Subcutaneous adipose tissue (tissue), 4 donors: ENCODE data around the gene PALD1. TPM values are rescaled to one million over a fixed set of nuclear protein-coding genes. Genes with fewer than 3 reads are reported as not detected.

ENCODE experiments used
- total RNA-seq, 4 donors: library from RNA; depleted of rRNA; stranded (reverse); fragments of >200 nt; gene quantifications; one replicate each; pipeline ENCODE4 v1.1.0, GENCODE V29; 2016
- TF ChIP-seq, protein P1 (sequence below): fragments of 450-650 bp; IDR thresholded peaks from one replicate; pipeline ENCODE4 v1.5.1; 2016; ENCODE audit warnings: low read depth, mild to moderate bottlenecking, control low read depth, antibody characterized with exemption, moderate library complexity

PALD1 gene
- total RNA-seq, 4 donors from 2014 or later = 1.0 to 4.5 (median 2.9) TPM

DNA sequence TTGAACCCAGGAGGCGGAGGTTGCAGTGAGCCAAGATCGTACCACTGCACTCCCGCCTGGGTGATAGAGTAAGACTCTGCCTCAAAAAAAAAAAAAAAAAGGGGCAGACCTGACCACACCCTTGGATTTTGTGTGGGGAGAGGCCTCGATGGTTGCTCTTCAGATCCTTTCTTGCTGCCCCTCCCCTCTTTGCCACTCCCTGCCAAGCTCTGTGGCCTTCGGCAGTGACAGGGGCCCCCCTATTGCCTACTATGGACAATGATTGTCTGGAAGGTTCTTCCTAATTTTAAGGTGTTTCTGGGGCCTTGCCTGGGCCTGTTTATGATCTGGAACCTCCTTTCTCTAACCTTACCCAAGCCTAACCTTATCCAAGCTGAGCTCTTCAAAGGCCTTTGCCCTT, 123.2 kb downstream of the PALD1 start:
- TF ChIP-seq, protein P1, sequence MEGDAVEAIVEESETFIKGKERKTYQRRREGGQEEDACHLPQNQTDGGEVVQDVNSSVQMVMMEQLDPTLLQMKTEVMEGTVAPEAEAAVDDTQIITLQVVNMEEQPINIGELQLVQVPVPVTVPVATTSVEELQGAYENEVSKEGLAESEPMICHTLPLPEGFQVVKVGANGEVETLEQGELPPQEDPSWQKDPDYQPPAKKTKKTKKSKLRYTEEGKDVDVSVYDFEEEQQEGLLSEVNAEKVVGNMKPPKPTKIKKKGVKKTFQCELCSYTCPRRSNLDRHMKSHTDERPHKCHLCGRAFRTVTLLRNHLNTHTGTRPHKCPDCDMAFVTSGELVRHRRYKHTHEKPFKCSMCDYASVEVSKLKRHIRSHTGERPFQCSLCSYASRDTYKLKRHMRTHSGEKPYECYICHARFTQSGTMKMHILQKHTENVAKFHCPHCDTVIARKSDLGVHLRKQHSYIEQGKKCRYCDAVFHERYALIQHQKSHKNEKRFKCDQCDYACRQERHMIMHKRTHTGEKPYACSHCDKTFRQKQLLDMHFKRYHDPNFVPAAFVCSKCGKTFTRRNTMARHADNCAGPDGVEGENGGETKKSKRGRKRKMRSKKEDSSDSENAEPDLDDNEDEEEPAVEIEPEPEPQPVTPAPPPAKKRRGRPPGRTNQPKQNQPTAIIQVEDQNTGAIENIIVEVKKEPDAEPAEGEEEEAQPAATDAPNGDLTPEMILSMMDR = no peak

DNA sequence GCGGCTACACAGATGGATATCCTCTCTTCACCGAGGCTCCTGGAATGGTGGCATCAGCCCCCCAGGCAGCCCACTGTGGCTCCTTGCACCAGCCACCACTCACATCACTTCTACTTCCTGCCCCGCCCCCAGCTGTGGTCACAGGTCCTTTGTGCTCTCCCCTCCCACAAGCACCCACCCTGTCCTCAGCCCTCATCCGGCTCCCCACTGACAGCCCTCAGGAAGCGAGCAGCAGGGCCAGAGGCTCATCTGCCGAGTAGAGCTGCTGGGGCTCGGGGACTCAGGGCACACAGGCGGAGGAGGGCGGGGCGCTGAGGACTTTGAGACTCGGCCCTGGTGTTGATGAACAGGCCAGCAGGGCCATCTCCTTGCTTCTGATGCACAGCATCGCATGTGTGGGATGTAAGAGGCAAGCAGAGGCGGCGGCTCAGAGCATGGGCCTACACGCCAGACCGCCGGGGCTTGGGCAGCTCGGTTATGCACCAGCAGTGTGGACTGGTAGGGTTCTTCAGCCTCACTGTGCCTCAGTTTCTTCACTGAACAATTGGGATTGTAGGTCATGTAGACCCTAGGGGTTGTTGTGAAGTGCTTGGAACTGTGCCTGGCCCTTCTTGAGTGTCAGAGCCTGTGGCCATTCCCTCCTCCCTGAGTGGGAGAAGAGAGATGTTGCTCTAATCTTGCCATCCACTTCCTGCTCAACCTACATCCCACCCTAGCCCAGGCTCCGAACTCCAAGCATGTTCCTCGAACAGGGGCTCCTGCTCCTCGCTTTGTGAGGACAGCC, 124.3 kb downstream of the PALD1 start, which contains the start of gene PRF1:
Gene PRF1, minus strand, starts transcription at position 77 of the 784 bp plus-strand sequence. CDS start 1,839 bp downstream, outside the sequence.
- TF ChIP-seq, protein P1 = no peak

DNA sequence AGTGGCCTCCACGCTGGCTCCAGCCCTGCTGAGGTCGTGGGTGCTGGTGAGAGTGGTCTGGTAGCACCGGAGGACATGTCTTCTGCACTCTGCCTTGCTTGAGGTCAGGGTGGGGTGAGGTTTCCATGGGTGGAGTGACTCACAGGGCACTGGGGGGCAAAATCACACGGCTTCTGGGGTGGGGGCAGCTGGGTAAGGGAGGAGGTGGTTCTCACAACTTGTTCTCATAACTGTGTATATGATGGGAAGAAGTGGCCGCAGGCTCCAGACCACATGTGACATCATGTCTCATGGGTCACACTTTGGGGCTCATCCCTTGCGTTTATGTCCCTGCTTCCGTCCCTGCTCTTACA, 124.9 kb downstream of the PALD1 start:
- TF ChIP-seq, protein P1 = no peak

DNA sequence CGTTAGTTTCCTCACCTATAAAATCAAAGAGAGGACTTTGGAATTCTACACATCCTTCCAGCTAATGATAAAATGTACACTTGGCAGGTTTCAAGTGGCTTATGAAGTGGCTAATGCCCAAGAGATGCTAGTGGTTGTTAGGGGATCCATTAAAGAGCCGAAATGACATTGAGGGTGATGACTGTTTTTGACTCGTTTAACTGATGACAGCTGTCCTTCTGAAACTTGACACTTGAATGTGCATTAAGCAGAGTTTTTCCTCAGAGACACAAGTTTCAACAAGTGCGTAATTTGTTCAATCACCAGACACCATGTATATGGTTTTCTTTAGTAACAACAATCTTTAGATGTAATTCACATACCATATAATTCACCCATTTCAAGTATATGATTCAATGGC, 125.5 kb downstream of the PALD1 start:
- TF ChIP-seq, protein P1 = no peak

DNA sequence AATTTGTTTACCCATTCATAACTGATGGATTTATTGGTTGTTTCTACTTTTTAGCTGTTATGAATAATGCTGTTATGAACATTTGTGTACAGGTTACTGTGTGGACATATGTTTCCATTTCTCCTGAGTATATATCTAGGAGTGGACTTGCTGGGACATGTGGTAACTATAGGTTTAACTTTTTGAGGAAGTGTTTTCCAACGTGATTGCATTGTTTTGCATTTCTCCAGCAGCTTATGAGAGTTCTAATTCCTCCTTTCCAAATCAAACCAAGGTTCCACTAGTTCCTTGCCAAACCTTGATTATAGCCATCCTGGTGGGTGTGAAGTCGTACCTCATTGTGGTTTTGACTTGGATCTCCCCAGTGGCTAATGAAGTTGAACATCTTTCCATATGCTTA, 126.6 kb downstream of the PALD1 start:
- TF ChIP-seq, protein P1 = no peak

DNA sequence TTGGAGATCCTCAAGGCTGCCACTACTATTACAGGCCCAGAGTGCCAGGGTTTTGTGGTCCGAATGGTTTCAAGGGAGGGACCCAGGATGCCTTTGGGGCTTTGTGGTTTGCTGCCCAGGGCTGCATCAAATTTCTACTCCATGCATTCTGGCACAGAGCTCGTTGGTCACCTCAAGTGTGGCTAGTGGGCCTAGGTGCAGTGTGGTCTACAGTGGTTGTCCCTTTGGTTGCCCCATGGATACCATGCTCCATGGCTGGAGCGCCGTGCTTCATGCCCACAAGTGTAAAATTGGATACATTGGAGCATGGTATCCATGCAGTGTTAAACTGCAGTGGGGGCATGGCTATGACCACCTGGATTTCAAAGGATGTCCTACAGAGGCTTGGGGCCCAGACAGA, 129.4 kb downstream of the PALD1 start:
- TF ChIP-seq, protein P1 = no peak

DNA sequence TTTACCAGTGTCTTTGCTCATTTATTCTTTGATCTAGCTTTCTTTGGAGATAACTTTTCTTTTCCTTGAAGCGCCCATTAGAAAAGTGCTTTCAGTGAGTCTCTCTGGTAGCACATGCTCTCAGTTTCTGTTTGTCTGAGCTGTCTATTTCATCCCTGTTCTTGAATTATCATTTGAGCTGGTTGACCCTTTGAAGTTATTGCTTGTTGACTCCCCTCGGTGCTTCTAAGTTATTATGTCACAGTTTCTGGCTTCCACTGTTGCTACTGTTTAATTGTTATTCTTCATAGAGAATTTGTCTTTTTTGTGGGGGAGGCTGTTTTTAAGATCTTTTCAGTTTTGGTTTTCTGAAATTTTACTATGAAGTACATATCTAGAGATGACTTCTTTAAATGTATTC, 135.4 kb downstream of the PALD1 start:
- TF ChIP-seq, protein P1 = no peak
